Inferior parietal cortex (tissue), 1 donor: ENCODE results near the gene KCNJ3.

ENCODE experiments used
- DNase-seq: peaks from one replicate; pipeline ENCODE4 v3.0.0-alpha.2; 2016; ENCODE audit errors: extremely low spot score

The KCNJ3 gene

GRCh38 chr2:154706660-154707059 lies 8.2 kb downstream of the KCNJ3 start:
- DNase-seq, result no peak

GRCh38 chr2:154707994-154708575 lies 9.6 kb downstream of the KCNJ3 start:
- no peak for DNase-seq

DNA sequence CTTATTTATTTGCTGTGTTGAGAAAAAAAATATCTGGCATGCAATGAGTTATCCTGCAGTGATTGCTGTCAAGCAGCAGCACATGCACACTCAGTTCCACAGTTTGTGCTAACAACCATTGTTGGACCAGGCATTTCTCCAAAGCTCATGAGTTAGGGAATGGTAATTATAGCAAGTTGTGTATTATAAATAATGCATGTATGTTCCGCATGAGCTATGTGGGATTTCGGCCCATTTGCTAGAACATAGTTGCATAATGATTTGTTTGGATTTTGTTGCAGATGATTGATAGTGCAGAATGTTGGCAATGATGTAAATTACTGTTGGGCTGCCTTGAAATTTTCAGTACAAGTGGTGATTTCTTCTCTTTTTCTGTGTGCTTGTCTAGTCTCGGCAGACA lies 10.7 kb downstream of the KCNJ3 start:
- no peak for DNase-seq

DNA sequence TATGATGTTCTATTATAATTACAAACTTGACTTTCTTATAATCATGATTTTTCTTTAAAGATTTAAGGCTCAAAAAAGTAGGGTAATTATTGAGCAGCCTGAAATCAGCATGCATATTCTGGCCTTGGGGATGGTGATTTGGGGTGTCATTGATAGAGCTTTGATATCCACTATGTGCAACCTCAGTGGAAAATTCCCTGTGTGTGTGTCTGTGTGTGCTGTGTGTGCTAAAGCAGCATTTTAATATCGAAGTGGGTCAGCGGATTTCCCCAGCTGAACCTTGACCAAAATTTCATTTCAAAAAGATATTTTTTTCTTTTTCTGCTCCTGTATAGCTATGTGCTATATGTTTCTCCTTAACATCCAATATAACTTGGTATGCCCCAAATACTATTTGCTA lies 11.6 kb downstream of the KCNJ3 start:
- no peak for DNase-seq

DNA sequence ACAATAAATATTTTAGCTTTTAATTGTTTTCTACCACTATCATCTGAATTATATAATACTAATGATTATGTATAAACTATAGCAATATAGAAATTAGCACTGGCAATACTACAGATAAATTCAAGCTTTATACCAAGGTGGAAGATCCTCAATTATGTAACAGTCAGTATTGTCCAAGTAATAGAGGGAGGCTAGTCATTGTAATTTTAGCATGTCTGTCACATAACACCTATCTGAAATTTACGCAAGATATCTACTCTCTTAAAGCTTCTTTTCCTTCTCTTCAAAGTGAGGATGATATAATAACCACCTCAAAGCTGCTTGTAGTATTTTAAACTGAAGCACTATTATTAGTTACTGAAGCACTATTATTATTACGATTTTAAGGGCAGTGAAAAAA lies 12.2 kb downstream of the KCNJ3 start:
- no peak for DNase-seq

DNA sequence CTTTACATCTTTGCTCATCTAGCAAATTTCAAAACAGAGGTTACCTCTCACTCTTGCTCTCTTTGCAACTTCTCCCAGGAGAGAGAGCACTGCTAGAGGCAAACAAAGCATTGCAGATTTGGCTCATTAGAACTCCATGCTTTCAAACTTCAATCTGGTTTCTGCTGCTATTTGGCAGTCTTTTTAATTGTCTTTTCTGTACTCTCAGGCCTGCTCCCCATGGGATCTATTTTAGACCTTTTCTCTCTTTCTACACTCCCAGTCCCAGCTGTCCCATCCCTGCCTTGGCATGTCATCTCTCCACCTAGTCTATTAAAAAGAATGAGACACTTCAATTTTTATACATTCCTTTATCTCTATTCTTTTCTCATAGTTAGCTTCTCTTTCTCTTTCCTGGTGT lies 15.2 kb downstream of the KCNJ3 start:
- DNase-seq, result no peak

DNA sequence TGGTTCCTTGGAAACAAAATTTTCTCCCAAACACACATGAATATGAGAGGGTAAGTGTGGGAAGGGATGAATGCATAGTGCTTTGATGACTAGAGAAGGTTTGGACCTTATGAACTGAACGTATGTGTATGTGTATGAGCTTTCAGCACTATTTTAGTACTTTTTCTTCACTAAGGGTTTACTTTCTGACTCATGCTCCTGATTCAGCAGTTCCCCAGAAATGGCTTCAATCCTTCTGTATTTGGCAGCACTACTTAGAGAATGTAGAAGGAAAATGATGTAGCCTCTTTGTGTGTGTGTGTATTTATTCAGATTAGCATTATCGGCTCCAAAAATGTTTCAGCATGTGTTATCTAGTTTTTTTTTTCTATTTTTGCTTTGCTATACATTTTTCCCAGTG lies 22.2 kb downstream of the KCNJ3 start:
- DNase-seq, result no peak

DNA sequence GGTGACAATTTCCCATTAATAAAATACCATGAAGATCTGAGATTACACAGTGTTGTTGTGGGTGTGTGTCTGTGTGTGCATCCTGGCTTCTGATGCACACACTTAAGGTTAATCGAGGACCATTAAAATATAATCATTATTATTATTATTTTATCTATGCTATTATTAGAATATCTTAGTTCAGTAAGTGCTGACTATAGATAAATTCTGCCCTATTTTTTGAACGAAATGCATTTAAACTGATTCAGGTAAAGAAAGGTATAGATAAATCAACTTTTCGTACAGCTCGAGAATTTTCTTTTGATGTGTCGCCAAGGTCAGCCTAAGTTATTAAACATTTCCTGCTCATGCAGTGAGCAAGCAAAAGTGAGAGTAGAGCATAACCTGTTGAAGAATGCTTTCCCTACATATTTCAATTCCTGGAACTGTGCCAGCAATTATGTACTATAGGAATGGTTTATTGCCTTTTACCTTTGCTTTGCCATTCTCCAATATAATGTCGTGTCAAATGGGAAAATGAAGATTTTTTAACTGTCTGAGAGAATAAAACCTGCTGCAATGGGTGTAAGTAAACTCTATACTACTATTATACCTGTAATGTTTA lies 25.8 kb downstream of the KCNJ3 start:
- DNase-seq, result no peak

DNA sequence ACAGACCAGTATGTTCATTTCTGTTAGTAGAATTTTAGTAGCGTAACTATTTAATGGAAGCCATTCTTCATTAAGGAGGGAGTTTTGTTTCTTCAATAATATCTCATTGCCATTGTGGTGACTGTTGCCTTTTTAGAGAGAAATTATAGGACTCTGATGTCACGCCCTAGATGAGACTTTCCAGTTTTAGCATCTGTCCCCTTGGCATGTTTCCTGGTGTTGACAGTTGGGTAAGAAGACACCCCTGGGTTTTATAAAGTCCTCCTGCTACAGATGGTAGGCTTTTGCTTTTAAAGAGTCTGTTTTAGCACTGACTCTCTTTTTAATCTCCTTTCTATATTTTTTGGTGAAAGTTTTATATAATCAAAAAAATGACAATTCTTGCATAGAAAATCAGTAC lies 41.9 kb downstream of the KCNJ3 start:
- DNase-seq, result no peak

- DNase-seq, result no peak
Measured at GRCh38 chr2:154758871-154759270, 60.4 kb downstream of the KCNJ3 start.

DNA sequence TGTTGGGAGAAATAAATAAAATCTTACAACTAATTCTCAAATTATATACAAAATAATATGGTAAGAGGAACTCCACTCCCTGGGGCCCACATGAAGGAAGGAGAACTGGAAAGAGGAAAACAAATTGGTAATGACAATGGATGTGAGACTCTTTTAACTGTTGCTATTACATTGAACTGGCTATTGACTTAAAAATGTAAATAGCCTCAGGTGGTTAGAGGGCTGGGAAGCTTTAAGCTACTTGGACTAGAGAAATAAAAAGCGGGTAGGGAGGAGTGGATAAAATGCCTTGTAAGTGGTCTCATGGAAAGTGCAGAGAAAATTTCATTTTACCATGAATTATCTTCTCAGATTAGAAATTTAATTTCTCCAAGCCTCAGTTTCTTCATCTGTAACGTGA lies 64.1 kb downstream of the KCNJ3 start:
- no peak for DNase-seq

GRCh38 chr2:154771664-154772284 lies 73.3 kb downstream of the KCNJ3 start:
- DNase-seq, result no peak

GRCh38 chr2:154776825-154777224 lies 78.3 kb downstream of the KCNJ3 start:
- no peak for DNase-seq

- peak; percentile 44 for DNase-seq
Measured at GRCh38 chr2:154794406-154794805, 95.9 kb downstream of the KCNJ3 start.

- DNase-seq, result no peak
Measured at GRCh38 chr2:154795651-154796050, 97.2 kb downstream of the KCNJ3 start.

GRCh38 chr2:154804451-154804850 lies 106.0 kb downstream of the KCNJ3 start:
- DNase-seq, result no peak

GRCh38 chr2:154813636-154814035 lies 115.1 kb downstream of the KCNJ3 start:
- no peak for DNase-seq

GRCh38 chr2:154814856-154815255 lies 116.4 kb downstream of the KCNJ3 start:
- no peak for DNase-seq

DNA sequence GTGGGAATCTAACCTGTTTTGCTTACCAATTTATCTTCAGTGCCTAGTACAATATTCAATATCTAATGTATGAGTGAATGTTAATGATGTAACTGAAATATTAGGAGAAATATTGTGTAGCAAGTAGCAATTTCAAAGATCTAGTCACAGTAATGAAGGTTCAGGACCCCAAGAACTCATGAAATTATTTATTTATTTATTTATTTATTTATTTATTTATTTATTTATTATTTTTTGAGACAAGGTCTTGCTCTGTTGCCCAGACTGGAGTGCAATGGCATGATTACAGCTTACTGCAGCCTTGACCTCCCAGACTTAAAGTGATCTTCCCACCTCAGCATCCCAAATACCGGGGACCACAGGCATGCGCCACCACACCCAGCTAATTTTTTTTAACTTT lies 126.9 kb downstream of the KCNJ3 start:
- no peak for DNase-seq

DNA sequence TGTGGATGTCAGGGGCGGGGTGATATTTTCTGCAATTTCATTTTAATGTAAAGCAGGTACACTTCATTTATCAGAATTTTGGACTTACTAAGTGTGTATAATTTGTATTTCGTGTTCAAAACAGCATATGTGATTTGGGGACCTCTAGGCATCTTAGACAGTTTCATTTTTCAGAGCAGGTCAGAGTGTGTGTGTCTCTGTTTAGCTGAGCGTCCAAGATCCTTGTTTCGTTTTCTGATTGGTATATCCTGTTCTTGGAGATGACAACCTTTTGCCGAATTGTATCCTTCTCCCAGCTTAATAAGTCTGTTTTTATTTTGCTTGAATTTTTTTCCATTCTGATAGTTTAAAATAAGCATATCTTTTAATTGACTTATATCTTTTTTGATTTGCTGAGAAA lies 128.3 kb downstream of the KCNJ3 start:
- no peak for DNase-seq

GRCh38 chr2:154827286-154827685 lies 128.8 kb downstream of the KCNJ3 start:
- no peak for DNase-seq

GRCh38 chr2:154832711-154833110 lies 134.2 kb downstream of the KCNJ3 start:
- DNase-seq, result no peak

GRCh38 chr2:154836632-154837031 lies 138.1 kb downstream of the KCNJ3 start:
- no peak for DNase-seq

DNA sequence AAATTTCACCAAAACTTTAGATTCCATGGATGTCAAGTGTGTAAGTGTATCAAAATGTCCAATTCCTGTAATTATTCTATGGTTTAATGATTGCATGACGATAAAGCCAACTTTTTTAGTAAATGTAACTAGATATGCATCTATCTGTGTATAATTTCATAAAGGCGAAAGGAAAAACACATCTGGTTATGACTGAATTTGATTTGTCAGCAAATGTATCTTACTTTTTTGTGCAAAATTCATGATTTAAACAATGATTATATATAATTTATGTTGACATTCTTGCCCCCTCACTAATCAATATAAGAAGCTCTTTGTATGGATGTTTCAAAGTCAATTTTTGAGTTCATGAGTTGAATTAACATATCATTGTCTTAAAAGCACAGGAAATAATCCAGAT lies 138.5 kb downstream of the KCNJ3 start:
- no peak for DNase-seq
